Loucy (cell line): ENCODE measurements around the gene CCDC92B.

Source experiments
- H2AFZ ChIP-seq: fragments of 200-600 bp; sonication (generic); 2 replicates; pipeline ENCODE4 v1.6.0; 2016; ENCODE audit warnings: antibody characterized with exemption, mild to moderate bottlenecking, low read length, moderate library complexity
- H3F3A ChIP-seq: fragments of 200-600 bp; 2 replicates; pipeline ENCODE4 v1.6.0; 2016; ENCODE audit warnings: antibody characterized with exemption, low read depth, mild to moderate bottlenecking
- H3K27me3 ChIP-seq: fragments of 200-600 bp; sonication (generic); 2 replicates; pipeline ENCODE4 v1.6.1; 2014; ENCODE audit warnings: low read length, mild to moderate bottlenecking; ENCODE audit not compliant: insufficient read depth, poor library complexity, severe bottlenecking
- H3K36me3 ChIP-seq: fragments of 200-600 bp; sonication (generic); 2 replicates; pipeline ENCODE4 v1.6.1; 2016; ENCODE audit warnings: low read length; ENCODE audit not compliant: insufficient read depth
- H3K4me1 ChIP-seq: fragments of 200-600 bp; sonication (generic); 2 replicates; pipeline ENCODE4 v1.5.1; 2014; ENCODE audit warnings: low read length, mild to moderate bottlenecking; ENCODE audit not compliant: insufficient read depth, poor library complexity, severe bottlenecking
- H3K4me2 ChIP-seq: fragments of 200-600 bp; sonication (generic); 2 replicates; pipeline ENCODE4 v1.6.0; 2014; ENCODE audit warnings: antibody characterized with exemption, low read length, low read depth, mild to moderate bottlenecking; ENCODE audit not compliant: poor library complexity, severe bottlenecking
- H3K4me3 ChIP-seq: fragments of 200-600 bp; sonication (generic); 2 replicates; pipeline ENCODE4 v1.5.1; 2014; ENCODE audit warnings: low read length, mild to moderate bottlenecking, mixed read lengths; ENCODE audit not compliant: poor library complexity, severe bottlenecking
- H3K79me2 ChIP-seq: fragments of 200-600 bp; sonication (generic); 2 replicates; pipeline ENCODE4 v1.6.1; 2014; ENCODE audit warnings: low read length; ENCODE audit not compliant: insufficient read depth
- H3K9ac ChIP-seq: fragments of 200-600 bp; sonication (generic); 2 replicates; pipeline ENCODE4 v1.6.0; 2014; ENCODE audit warnings: mild to moderate bottlenecking, low read depth, low read length, moderate library complexity; ENCODE audit not compliant: poor library complexity, severe bottlenecking
- H3K9me2 ChIP-seq: fragments of 200-600 bp; sonication (generic); replicated peaks from 2 replicates; pipeline ENCODE4 v1.6.1; 2016; ENCODE audit warnings: low read depth, low read length, mixed read lengths
- H3K9me3 ChIP-seq: fragments of 200-600 bp; sonication (generic); 2 replicates; pipeline ENCODE4 v1.6.1; 2014; ENCODE audit warnings: mild to moderate bottlenecking, antibody characterized with exemption, low read length, low read depth; ENCODE audit not compliant: insufficient read depth
- H4K20me1 ChIP-seq: fragments of 200-600 bp; sonication (generic); 2 replicates; pipeline ENCODE4 v1.6.0; 2014; ENCODE audit warnings: antibody characterized with exemption, low read length, mild to moderate bottlenecking; ENCODE audit not compliant: insufficient read depth, poor library complexity, severe bottlenecking
- EZH2phosphoT487 ChIP-seq: fragments of 200-600 bp; IDR thresholded peaks from 2 replicates; pipeline ENCODE4 v1.6.1; 2018; ENCODE audit warnings: antibody characterized with exemption, mild to moderate bottlenecking, moderate library complexity, borderline replicate concordance
- TF ChIP-seq, protein P1 (sequence below): fragments of 200-600 bp; sonication (generic); conservative IDR thresholded peaks from 2 replicates; pipeline ENCODE4 v1.5.1; 2014; ENCODE audit warnings: mild to moderate bottlenecking, antibody characterized with exemption, low read length

The CCDC92B gene

DNA sequence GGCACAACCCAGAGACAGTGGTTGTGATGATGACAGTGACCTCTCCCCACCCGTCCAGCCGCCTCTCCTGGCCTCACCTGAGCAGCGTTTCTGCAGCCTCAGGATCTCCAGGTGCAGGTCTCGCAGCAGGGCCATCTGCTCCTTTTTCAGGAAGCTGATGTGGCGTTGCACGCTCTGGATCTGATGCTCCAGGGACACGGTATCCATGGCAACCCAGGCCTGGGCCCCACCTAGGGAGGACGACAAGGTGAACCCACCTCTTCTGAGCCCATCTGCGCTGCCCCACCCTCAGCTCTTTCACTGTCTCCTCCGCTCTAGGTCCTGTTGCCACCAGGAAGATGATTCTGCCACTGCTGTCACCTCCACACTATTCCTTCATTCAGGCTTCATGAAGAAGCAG is 14.5 kb downstream of the CCDC92B start:
- H3F3A ChIP-seq, result no peaks in the 10 kb centered on the region
- H3K4me1 ChIP-seq, result no peaks in the 10 kb centered on the region
- TF ChIP-seq, protein P1, sequence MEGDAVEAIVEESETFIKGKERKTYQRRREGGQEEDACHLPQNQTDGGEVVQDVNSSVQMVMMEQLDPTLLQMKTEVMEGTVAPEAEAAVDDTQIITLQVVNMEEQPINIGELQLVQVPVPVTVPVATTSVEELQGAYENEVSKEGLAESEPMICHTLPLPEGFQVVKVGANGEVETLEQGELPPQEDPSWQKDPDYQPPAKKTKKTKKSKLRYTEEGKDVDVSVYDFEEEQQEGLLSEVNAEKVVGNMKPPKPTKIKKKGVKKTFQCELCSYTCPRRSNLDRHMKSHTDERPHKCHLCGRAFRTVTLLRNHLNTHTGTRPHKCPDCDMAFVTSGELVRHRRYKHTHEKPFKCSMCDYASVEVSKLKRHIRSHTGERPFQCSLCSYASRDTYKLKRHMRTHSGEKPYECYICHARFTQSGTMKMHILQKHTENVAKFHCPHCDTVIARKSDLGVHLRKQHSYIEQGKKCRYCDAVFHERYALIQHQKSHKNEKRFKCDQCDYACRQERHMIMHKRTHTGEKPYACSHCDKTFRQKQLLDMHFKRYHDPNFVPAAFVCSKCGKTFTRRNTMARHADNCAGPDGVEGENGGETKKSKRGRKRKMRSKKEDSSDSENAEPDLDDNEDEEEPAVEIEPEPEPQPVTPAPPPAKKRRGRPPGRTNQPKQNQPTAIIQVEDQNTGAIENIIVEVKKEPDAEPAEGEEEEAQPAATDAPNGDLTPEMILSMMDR, result no peak
- TF ChIP-seq EZH2phosphoT487, result no peak
- no peak overlapping the region for H2AFZ ChIP-seq
- no peaks in the 10 kb centered on the region for H3K9me2 ChIP-seq
- H3K27me3 ChIP-seq, result no peaks in the 10 kb centered on the region
- no peaks in the 10 kb centered on the region for H3K36me3 ChIP-seq
- H3K9me3 ChIP-seq, result no peaks in the 10 kb centered on the region
- H3K79me2 ChIP-seq, result no peaks in the 10 kb centered on the region
- no peak overlapping the region for H3K9ac ChIP-seq
- H4K20me1 ChIP-seq, result no peaks in the 10 kb centered on the region
- H3K4me2 ChIP-seq, result no peak overlapping the region
- no peak overlapping the region for H3K4me3 ChIP-seq

DNA sequence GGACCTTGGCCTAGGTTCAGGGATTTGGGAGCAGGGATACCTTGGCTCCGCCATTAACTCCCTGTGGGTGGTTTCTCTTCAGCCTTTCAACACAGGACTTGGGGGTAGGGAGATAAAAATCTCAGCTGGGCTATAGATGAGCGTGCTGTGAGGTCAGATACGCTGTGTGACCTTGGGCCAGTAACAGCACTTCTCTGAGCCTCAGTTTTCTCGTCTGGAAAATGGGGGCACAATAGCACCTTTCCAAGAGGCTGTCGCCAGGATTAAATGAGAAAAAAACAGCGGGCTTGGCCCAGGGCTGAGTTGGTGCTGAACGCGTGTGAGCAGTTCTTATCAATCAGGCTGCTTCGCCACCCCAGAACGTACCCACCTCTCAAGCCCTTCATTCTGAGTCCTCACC is 17.6 kb downstream of the CCDC92B start:
- Histone ChIP-seq H3K4me2 (no peak overlapping the region), H4K20me1 (no peaks in the 10 kb centered on the region), H3K4me1 (no peaks in the 10 kb centered on the region), H3K36me3 (no peaks in the 10 kb centered on the region), H3K4me3 (no peak overlapping the region), H3K79me2 (no peaks in the 10 kb centered on the region), H3F3A (no peaks in the 10 kb centered on the region), H3K27me3 (no peaks in the 10 kb centered on the region), H3K9me3 (no peaks in the 10 kb centered on the region), H3K9me2 (no peaks in the 10 kb centered on the region), H3K9ac (no peak overlapping the region), H2AFZ (no peak overlapping the region)
- TF ChIP-seq, protein P1, result no peak
- TF ChIP-seq EZH2phosphoT487, result no peak

DNA sequence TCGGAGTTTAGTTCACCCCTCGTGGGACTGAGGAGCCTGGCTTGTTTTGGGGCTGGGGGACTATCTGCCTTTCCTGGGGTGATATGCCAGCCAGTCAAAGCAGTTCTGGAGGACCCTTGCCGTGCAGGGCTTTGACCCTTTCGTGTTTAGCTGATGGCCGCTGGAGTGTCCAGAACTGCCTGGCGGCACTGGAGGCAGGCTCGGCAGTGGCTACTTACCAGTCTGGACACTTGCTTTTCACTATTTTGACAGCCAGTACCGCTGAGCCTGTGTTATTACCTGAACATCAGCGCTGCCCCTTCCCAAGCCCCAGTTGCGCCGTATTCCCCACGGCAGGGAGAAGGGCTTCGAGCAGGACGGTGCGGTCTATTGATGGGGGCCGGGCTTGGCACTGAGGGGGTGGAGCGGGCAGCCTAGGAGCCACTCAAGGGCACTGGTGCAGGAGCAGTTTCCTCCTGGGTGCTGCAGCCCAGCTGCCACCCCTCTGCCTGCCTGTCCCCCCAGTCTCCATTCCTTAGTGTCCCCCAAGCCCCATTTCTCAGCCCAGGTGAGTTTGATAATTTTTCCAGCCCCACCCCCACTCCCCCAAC is 18.6 kb downstream of the CCDC92B start:
- Histone ChIP-seq H3K4me2 (no peak overlapping the region), H3K9me3 (no peaks in the 10 kb centered on the region), H3K4me1 (no peaks in the 10 kb centered on the region), H4K20me1 (no peaks in the 10 kb centered on the region), H3K9ac (no peak overlapping the region), H3F3A (no peaks in the 10 kb centered on the region), H2AFZ (no peak overlapping the region), H3K9me2 (no peaks in the 10 kb centered on the region), H3K36me3 (no peaks in the 10 kb centered on the region), H3K27me3 (no peaks in the 10 kb centered on the region), H3K4me3 (no peak overlapping the region), H3K79me2 (no peaks in the 10 kb centered on the region)
- TF ChIP-seq, protein P1, result no peak
- TF ChIP-seq EZH2phosphoT487, result no peak
